Smooth muscle cell (in vitro differentiated cells): ENCODE results near the gene ZSCAN5A. TPM values are rescaled to one million over a fixed set of nuclear protein-coding genes. Genes with fewer than 3 reads are reported as not detected.
"Not testable (repeated sequence)": the region's sequence is repeated elsewhere in the genome, so short reads cannot be mapped to it uniquely, and the experiment has no call there.

Experiments
- DNase-seq: peaks from one replicate; lab custom pipeline; 2025; ENCODE audit not compliant: unreplicated experiment; lab: John Stamatoyannopoulos, UW
- H2AFZ ChIP-seq: fragments of 200-600 bp; sonication (generic); 2 replicates; pipeline ENCODE4 v1.6.0; 2016; ENCODE audit warnings: antibody characterized with exemption, low read depth, mild to moderate bottlenecking
- H3F3A ChIP-seq: fragments of 200-600 bp; sonication (generic); 2 replicates; pipeline ENCODE4 v1.6.0; 2017; ENCODE audit warnings: antibody characterized with exemption, low read depth
- H3K27ac ChIP-seq: fragments of 200-600 bp; sonication (generic); 2 replicates; pipeline ENCODE4 v1.5.1; 2016; ENCODE audit warnings: low read depth, mild to moderate bottlenecking
- H3K27me3 ChIP-seq: fragments of 200-600 bp; sonication (generic); 2 replicates; pipeline ENCODE4 v1.6.1; 2016; ENCODE audit warnings: low read depth, mild to moderate bottlenecking
- H3K36me3 ChIP-seq: fragments of 200-600 bp; sonication (generic); 2 replicates; pipeline ENCODE4 v1.5.1; 2016; ENCODE audit warnings: low read depth
- H3K4me1 ChIP-seq: fragments of 200-600 bp; sonication (generic); 2 replicates; pipeline ENCODE4 v1.5.1; 2016; ENCODE audit warnings: low read depth
- H3K4me2 ChIP-seq: fragments of 200-600 bp; sonication (generic); 2 replicates; pipeline ENCODE4 v1.6.0; 2016; ENCODE audit warnings: mild to moderate bottlenecking
- H3K4me3 ChIP-seq: fragments of 200-600 bp; sonication (generic); 2 replicates; pipeline ENCODE4 v1.5.1; 2016; ENCODE audit warnings: mild to moderate bottlenecking
- H3K79me2 ChIP-seq: fragments of 200-600 bp; sonication (generic); 2 replicates; pipeline ENCODE4 v1.6.0; 2016; ENCODE audit warnings: low read depth, mild to moderate bottlenecking
- H3K9ac ChIP-seq: fragments of 200-600 bp; sonication (generic); 2 replicates; pipeline ENCODE4 v1.6.0; 2016; ENCODE audit warnings: low read depth
- H3K9me3 ChIP-seq: fragments of 200-600 bp; sonication (generic); replicated peaks from 2 replicates; pipeline ENCODE4 v1.5.1; 2016; ENCODE audit warnings: low read depth
- H4K20me1 ChIP-seq: fragments of 200-600 bp; sonication (generic); 2 replicates; pipeline ENCODE4 v1.6.0; 2016; ENCODE audit warnings: low read depth
- WGBS: methylation state at CpG from one replicate; pipeline ENCODE4 v1.1.7; 2016; ENCODE audit warnings: low lambda C conversion rate; 5-methylcytosine and 5-hydroxymethylcytosine counted together
- polyA plus RNA-seq: library from polyadenylated mRNA; unstranded; fragments of >200 nt; fragmentation: Nextera tagmentation; extraction: Ambion mirVana; gene quantifications from 2 replicates; pipeline ENCODE4 v1.2.1, GENCODE V29; 2016
- total RNA-seq: library from RNA; depleted of rRNA; stranded (reverse); fragments of >200 nt; gene quantifications from 2 replicates; pipeline ENCODE4 v1.2.3, GENCODE V29; 2014
- TF ChIP-seq, protein P1 (sequence below): fragments of 200-600 bp; sonication (generic); IDR thresholded peaks from 2 replicates; pipeline ENCODE4 v1.5.1; 2017; ENCODE audit warnings: borderline replicate concordance, mild to moderate bottlenecking, antibody characterized with exemption; ENCODE audit not compliant: insufficient read depth, poor library complexity, severe bottlenecking

ZSCAN5A gene
- total and polyA plus RNA-seq, 2 experiments from 2014 or later = 4.7 to 5.3 TPM

DNA sequence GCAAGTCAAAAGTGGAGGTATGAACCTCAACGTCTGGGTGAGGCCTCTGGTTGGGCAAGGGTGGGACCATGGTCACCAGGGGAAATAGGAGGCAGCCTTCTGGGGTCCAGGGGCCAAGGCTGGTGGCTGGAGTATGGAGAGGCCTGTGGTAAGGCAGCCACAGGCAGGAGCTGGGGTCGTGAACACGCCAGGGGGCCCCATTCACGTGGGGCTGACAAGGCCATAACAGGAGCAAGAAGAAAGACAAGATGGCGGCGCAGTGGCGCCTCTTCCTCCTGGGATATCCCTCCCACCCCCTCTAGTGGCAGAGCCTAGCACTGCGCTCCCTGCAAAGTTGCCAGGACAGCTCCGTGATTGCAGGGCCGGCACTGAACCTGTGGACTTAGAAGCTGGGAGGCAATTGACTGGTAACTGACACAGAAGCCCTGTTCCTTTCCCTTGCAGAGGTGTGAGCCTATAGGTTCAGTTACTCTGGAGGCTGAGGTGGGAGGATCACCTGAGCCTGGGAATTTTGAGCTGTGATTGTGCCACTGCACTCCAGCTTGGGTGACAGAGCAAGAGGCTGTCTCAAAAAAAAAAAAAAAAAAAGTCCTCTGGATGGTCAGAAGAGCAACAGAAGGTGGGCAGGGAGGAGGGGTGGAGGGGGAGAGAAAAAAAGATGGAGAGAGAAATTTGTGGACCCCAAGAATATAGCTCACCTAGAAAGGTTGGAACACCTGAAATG, 61.8 kb downstream of the ZSCAN5A start:
- DNase-seq = peak; percentile 28
- H3K9me3 ChIP-seq = no peaks in the 10 kb centered on the region
- H3K4me2 ChIP-seq = peak overlapping the region; percentile 60
- WGBS = 27% methylated on average over 7 of the region's 10 CpGs
- H3K9ac ChIP-seq = no peak overlapping the region
- no peaks in the 10 kb centered on the region for H3K27me3 ChIP-seq
- H3K27ac ChIP-seq = no peak overlapping the region
- no peaks in the 10 kb centered on the region for H3K4me1 ChIP-seq
- no peaks in the 10 kb centered on the region for H4K20me1 ChIP-seq
- H3K4me3 ChIP-seq = no peak overlapping the region
- no peaks in the 10 kb centered on the region for H3K36me3 ChIP-seq
- H3F3A ChIP-seq = no peaks in the 10 kb centered on the region
- TF ChIP-seq, protein P1, sequence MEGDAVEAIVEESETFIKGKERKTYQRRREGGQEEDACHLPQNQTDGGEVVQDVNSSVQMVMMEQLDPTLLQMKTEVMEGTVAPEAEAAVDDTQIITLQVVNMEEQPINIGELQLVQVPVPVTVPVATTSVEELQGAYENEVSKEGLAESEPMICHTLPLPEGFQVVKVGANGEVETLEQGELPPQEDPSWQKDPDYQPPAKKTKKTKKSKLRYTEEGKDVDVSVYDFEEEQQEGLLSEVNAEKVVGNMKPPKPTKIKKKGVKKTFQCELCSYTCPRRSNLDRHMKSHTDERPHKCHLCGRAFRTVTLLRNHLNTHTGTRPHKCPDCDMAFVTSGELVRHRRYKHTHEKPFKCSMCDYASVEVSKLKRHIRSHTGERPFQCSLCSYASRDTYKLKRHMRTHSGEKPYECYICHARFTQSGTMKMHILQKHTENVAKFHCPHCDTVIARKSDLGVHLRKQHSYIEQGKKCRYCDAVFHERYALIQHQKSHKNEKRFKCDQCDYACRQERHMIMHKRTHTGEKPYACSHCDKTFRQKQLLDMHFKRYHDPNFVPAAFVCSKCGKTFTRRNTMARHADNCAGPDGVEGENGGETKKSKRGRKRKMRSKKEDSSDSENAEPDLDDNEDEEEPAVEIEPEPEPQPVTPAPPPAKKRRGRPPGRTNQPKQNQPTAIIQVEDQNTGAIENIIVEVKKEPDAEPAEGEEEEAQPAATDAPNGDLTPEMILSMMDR = peak; percentile 80
- no peaks in the 10 kb centered on the region for H3K79me2 ChIP-seq
- H2AFZ ChIP-seq = peak overlapping the region; percentile 87

- H3F3A ChIP-seq, H2AFZ ChIP-seq: not testable (repeated sequence)
- 97% methylated on average over 8 of the region's 8 CpGs for WGBS
Observed at GRCh38 chr19:56248736-56249338, 65.8 kb downstream of the ZSCAN5A start.

DNA sequence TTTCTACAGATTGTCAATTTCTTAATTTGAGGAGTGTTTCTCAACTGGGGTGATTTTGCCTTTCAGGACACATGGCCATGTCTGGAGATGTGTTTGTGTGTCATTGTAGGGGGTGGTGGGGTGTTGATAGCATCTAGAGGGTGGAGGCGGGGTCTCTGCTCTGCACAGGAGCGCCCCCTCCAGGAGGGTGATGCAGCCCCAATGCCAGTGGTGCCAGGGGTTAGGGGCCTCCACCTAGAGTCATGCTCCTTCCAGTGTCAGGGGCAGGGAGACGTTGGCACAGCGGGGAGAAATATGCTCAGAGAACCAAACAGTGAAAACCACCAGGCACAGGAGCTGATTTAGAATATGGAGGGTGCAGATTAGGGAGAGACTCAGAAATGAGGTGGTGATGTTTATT, 68.9 kb downstream of the ZSCAN5A start:
- not testable (repeated sequence) for DNase-seq, H3K36me3 ChIP-seq, H3K9me3 ChIP-seq, H2AFZ ChIP-seq, H4K20me1 ChIP-seq, H3K27ac ChIP-seq, H3K4me1 ChIP-seq, H3K4me2 ChIP-seq, H3K9ac ChIP-seq, H3K27me3 ChIP-seq, H3F3A ChIP-seq, H3K4me3 ChIP-seq, H3K79me2 ChIP-seq
- WGBS = 64% methylated on average over 4 of the region's 4 CpGs

More at GRCh38 chr19:56248736-56249338, 65.8 kb downstream of the ZSCAN5A start:
- H3K79me2 ChIP-seq, H3K9ac ChIP-seq, H3K27ac ChIP-seq, H3K9me3 ChIP-seq, H3K4me1 ChIP-seq, H3K4me2 ChIP-seq, H4K20me1 ChIP-seq, H3K27me3 ChIP-seq, H3K4me3 ChIP-seq, H3K36me3 ChIP-seq, DNase-seq: not testable (repeated sequence)

DNA sequence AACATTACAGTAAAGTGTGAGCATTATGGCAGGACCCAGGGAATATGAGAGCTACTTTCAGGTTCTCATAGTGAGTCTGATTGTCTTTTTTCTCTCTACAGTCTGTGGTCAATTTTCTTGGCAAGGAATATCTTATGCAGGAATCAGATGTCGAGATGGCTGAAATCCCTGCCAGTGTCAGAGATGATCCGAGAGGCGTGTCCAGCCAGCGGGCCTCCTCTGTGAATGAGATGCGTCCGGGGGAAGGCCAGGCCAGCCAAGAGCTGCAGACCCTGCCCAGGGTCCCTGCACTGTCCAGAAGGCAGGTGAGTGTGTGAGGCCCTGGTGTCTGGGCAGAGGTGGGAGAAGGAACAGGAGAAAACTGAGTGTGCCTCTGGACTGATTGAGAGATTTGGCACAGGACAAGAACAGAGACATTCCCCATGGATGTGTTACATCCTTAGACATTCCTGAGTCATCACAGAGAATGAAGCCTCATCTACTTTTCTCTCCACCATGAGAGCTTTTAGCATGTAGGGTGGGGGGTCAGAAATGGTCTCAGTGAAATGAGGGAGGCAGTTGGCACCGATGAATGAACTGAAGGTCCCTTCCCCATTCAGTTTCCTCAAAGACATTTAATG, 69.4 kb downstream of the ZSCAN5A start:
- no peaks in the 10 kb centered on the region for H3K9me3 ChIP-seq
- no peaks in the 10 kb centered on the region for H4K20me1 ChIP-seq
- H3K36me3 ChIP-seq = no peaks in the 10 kb centered on the region
- no peak overlapping the region for H3K27ac ChIP-seq
- DNase-seq = no peak
- H3K4me3 ChIP-seq = no peak overlapping the region
- TF ChIP-seq, protein P1 = no peak
- no peaks in the 10 kb centered on the region for H3K4me1 ChIP-seq
- no peaks in the 10 kb centered on the region for H3F3A ChIP-seq
- WGBS = 91% methylated on average over 7 of the region's 7 CpGs
- H3K4me2 ChIP-seq = no peak overlapping the region
- no peak overlapping the region for H3K9ac ChIP-seq
- H3K27me3 ChIP-seq = no peaks in the 10 kb centered on the region
- H2AFZ ChIP-seq = no peak overlapping the region
- H3K79me2 ChIP-seq = no peaks in the 10 kb centered on the region
